ENCODE results near the gene LRRN1. TPM values are rescaled to one million over a fixed set of nuclear protein-coding genes. Genes with fewer than 3 reads are reported as not detected.
"Not testable (repeated sequence)": the region's sequence is repeated elsewhere in the genome, so short reads cannot be mapped to it uniquely, and the experiment has no call there.

Gene LRRN1
- total and polyA plus RNA-seq, 2 of the 4 experiments (the other 2 are of a cell fraction): 0.18 to 0.41 TPM

- H2BK120ac ChIP-seq (ENCODE audit: low read depth, low read length); H3K27ac ChIP-seq (ENCODE audit: insufficient read depth, low read length); H4K5ac ChIP-seq (ENCODE audit: low read depth, low read length); H3K4me2 ChIP-seq (ENCODE audit: low read depth, low read length); H3K36me3 ChIP-seq (ENCODE audit: control insufficient read depth, insufficient read depth, low read length); H3K4me3 ChIP-seq (ENCODE audit: insufficient read depth, low read depth, low read length); H2AFZ ChIP-seq (replicated peaks; ENCODE audit: low read length, poor library complexity); H3K14ac ChIP-seq (replicated peaks; ENCODE audit: low read depth, low read length); H3K23ac ChIP-seq (ENCODE audit: low read depth, low read length); H3K9me3 ChIP-seq (ENCODE audit: control insufficient read depth, insufficient read depth, low read length); H2BK20ac ChIP-seq (ENCODE audit: low read depth, low read length); dilution Hi-C loops (cut with HindIII; ENCODE audit: low sequenced_read_pairs, unreplicated experiment); POLR2A ChIA-PET (ENCODE audit: unreplicated experiment); H3K4ac ChIP-seq (ENCODE audit: low read depth, low read length); H3K56ac ChIP-seq (ENCODE audit: extremely low read depth, insufficient read depth, low read length); H3K9me1 ChIP-seq (ENCODE audit: insufficient read depth, low read length); DNase-seq; H3K9ac ChIP-seq (ENCODE audit: low read depth, low read length); H3K27me3 ChIP-seq (ENCODE audit: control insufficient read depth, insufficient read depth, low read length); H2AK5ac ChIP-seq (ENCODE audit: low read depth, low read length); CTCF ChIA-PET; H2BK15ac ChIP-seq (ENCODE audit: low read depth, low read length); H2AK9ac ChIP-seq (replicated peaks; ENCODE audit: low read depth, low read length, poor library complexity); ATAC-seq (ENCODE audit: low read depth); in situ Hi-C loops (cut with MboI; ENCODE audit: low sequenced_read_pairs); H4K8ac ChIP-seq (ENCODE audit: low read depth in 2 of 2, low read length in 2 of 2); H4K91ac ChIP-seq (ENCODE audit: insufficient read depth, low read depth, low read length); H3K18ac ChIP-seq (ENCODE audit: low read depth, low read length); H3K79me1 ChIP-seq (ENCODE audit: low read depth in 1 of 2, low read length in 2 of 2); intact Hi-C loops (cut with micrococcal nuclease); H2BK5ac ChIP-seq (ENCODE audit: low read depth, low read length, poor library complexity, severe bottlenecking); BruUV-seq (replicated peaks); H4K20me1 ChIP-seq (ENCODE audit: insufficient read depth, low read length); H3K4me1 ChIP-seq (ENCODE audit: control insufficient read depth, insufficient read depth, low read length): not testable (repeated sequence)
- no CpG with 5 or more reads among the region's 3 CpGs for WGBS, 2 experiments (ENCODE audit: extremely low coverage in 2 of 2, insufficient read length in 1 of 2)
These were observed 29.2 kb downstream of the LRRN1 start for GRCh38 chr3:3828417-3828816.

Measured in IMR-90 (cell line).